HL-60 (cell line): Measurements from ENCODE around the gene OR1S2.

Source experiments
- POLR2AphosphoS5 ChIP-seq: IDR thresholded peaks from 2 replicates; pipeline ENCODE4 v1.6.1; 2012; ENCODE audit warnings: low read depth
- SPI1 ChIP-seq: IDR thresholded peaks from 2 replicates; pipeline ENCODE4 v1.6.1; 2012; ENCODE audit warnings: low read depth, mild to moderate bottlenecking, borderline replicate concordance
- TF ChIP-seq, protein P1 (sequence below): IDR thresholded peaks from one replicate; pipeline ENCODE4 v1.5.1; 2011; ENCODE audit warnings: low read length, control low read depth, inconsistent platforms; ENCODE audit not compliant: insufficient read depth
- TF ChIP-seq, protein P2 (sequence below): IDR thresholded peaks from 2 replicates; pipeline ENCODE4 v1.6.1; 2012; ENCODE audit warnings: low read depth; ENCODE audit not compliant: insufficient replicate concordance

DNA sequence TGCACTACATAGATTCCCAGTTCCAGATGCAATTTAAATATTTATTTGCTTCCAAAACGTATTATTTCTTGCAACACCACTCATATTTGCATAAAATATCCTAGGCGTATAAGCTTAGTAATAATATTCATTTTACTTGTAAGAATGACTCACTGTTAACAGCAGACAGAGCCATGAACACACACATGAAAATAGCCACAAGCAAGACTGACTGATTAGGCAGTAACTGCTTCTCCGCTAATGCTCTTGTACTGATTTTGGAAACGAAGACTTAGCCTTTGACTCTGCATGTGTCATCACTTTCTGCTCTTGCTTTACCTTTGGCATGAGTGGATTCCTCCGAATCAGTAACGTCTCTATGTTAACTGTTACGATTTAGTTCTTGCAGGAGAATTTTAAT, 18.8 kb upstream of the OR1S2 start:
- TF ChIP-seq, protein P1, sequence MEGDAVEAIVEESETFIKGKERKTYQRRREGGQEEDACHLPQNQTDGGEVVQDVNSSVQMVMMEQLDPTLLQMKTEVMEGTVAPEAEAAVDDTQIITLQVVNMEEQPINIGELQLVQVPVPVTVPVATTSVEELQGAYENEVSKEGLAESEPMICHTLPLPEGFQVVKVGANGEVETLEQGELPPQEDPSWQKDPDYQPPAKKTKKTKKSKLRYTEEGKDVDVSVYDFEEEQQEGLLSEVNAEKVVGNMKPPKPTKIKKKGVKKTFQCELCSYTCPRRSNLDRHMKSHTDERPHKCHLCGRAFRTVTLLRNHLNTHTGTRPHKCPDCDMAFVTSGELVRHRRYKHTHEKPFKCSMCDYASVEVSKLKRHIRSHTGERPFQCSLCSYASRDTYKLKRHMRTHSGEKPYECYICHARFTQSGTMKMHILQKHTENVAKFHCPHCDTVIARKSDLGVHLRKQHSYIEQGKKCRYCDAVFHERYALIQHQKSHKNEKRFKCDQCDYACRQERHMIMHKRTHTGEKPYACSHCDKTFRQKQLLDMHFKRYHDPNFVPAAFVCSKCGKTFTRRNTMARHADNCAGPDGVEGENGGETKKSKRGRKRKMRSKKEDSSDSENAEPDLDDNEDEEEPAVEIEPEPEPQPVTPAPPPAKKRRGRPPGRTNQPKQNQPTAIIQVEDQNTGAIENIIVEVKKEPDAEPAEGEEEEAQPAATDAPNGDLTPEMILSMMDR = no peak
- TF ChIP-seq POLR2AphosphoS5 (no peak), SPI1 (no peak)
- TF ChIP-seq, protein P2, sequence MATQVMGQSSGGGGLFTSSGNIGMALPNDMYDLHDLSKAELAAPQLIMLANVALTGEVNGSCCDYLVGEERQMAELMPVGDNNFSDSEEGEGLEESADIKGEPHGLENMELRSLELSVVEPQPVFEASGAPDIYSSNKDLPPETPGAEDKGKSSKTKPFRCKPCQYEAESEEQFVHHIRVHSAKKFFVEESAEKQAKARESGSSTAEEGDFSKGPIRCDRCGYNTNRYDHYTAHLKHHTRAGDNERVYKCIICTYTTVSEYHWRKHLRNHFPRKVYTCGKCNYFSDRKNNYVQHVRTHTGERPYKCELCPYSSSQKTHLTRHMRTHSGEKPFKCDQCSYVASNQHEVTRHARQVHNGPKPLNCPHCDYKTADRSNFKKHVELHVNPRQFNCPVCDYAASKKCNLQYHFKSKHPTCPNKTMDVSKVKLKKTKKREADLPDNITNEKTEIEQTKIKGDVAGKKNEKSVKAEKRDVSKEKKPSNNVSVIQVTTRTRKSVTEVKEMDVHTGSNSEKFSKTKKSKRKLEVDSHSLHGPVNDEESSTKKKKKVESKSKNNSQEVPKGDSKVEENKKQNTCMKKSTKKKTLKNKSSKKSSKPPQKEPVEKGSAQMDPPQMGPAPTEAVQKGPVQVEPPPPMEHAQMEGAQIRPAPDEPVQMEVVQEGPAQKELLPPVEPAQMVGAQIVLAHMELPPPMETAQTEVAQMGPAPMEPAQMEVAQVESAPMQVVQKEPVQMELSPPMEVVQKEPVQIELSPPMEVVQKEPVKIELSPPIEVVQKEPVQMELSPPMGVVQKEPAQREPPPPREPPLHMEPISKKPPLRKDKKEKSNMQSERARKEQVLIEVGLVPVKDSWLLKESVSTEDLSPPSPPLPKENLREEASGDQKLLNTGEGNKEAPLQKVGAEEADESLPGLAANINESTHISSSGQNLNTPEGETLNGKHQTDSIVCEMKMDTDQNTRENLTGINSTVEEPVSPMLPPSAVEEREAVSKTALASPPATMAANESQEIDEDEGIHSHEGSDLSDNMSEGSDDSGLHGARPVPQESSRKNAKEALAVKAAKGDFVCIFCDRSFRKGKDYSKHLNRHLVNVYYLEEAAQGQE = no peak
